Activated CD4-positive, alpha-beta T cell treated with anti-CD3 and anti-CD28 coated beads, Interleukin-2, amount 10 ng/mL, durations not matched to agents 24 days and 14 days (primary cell): ENCODE data around the gene SETD3. TPM values are rescaled to one million over a fixed set of nuclear protein-coding genes. Genes with fewer than 3 reads are reported as not detected.

ENCODE experiments used
- DNase-seq: peaks from one replicate; pipeline ENCODE4 v3.0.0; 2022
- H3K27ac Mint-ChIP-seq: one replicate; pipeline ENCODE4 v1.8.0; 2022; ENCODE audit warnings: mild to moderate bottlenecking, mixed read lengths
- H3K27me3 Mint-ChIP-seq: one replicate; pipeline ENCODE4 v1.8.0; 2022; ENCODE audit warnings: mixed read lengths
- H3K36me3 Mint-ChIP-seq: one replicate; pipeline ENCODE4 v1.8.0; 2022; ENCODE audit warnings: low read depth, mild to moderate bottlenecking, mixed read lengths
- H3K4me1 Mint-ChIP-seq: one replicate; pipeline ENCODE4 v1.8.0; 2021; ENCODE audit warnings: mixed read lengths
- H3K4me3 Mint-ChIP-seq: one replicate; pipeline ENCODE4 v1.8.0; 2022; ENCODE audit warnings: mild to moderate bottlenecking, moderate library complexity, mixed read lengths
- H3K9me3 Mint-ChIP-seq: one replicate; pipeline ENCODE4 v1.8.0; 2021; ENCODE audit warnings: mixed read lengths
- intact Hi-C: fragments of 100-400 bp; cut with micrococcal nuclease; formaldehyde crosslinking; loops from one replicate; pipeline ENCODE4 v1.15.1; 2023
- total RNA-seq: library from RNA; stranded (reverse); gene quantifications from 2 replicates; pipeline ENCODE4 v1.2.3, GENCODE V29; 2022

Gene SETD3
- total RNA-seq, 1 donor from 2014 or later: 57.9 TPM

- Mint-ChIP-seq H3K4me3 (no peak overlapping the region), H3K27ac (no peak overlapping the region), H3K4me1 (peaks cover 2% of the 10 kb centered on the region), H3K36me3 (no peaks in the 10 kb centered on the region), H3K27me3 (peaks cover 8% of the 10 kb centered on the region), H3K9me3 (no peaks in the 10 kb centered on the region)
- intact Hi-C loops: no loop called here
- DNase-seq: peak; percentile 69
Measured at GRCh38 chr14:99387880-99388279, 92.8 kb downstream of the SETD3 start.

- no peak for DNase-seq
- Mint-ChIP-seq H3K4me1 (peaks cover 2% of the 10 kb centered on the region), H3K9me3 (no peaks in the 10 kb centered on the region), H3K27me3 (peaks cover 8% of the 10 kb centered on the region), H3K4me3 (no peak overlapping the region), H3K36me3 (no peaks in the 10 kb centered on the region), H3K27ac (no peak overlapping the region)
- intact Hi-C loops: no loop called here
Measured at GRCh38 chr14:99384450-99385417, 95.9 kb downstream of the SETD3 start.

- intact Hi-C loops: no loop called here
- no peak for DNase-seq
- H3K4me3 Mint-ChIP-seq: no peak overlapping the region
- no peak overlapping the region for H3K27ac Mint-ChIP-seq
- H3K4me1 Mint-ChIP-seq: peaks cover 2% of the 10 kb centered on the region
- peaks cover 8% of the 10 kb centered on the region for H3K27me3 Mint-ChIP-seq
- no peaks in the 10 kb centered on the region for H3K9me3 Mint-ChIP-seq
- H3K36me3 Mint-ChIP-seq: no peaks in the 10 kb centered on the region
Measured at GRCh38 chr14:99383472-99384449, 96.9 kb downstream of the SETD3 start.

- H3K4me3 Mint-ChIP-seq: no peak overlapping the region
- no peaks in the 10 kb centered on the region for H3K36me3 Mint-ChIP-seq
- no peak for DNase-seq
- H3K27ac Mint-ChIP-seq: no peak overlapping the region
- no peaks in the 10 kb centered on the region for H3K9me3 Mint-ChIP-seq
- peaks cover 2% of the 10 kb centered on the region for H3K4me1 Mint-ChIP-seq
- intact Hi-C loops: no loop called here
- peaks cover 8% of the 10 kb centered on the region for H3K27me3 Mint-ChIP-seq
Measured at GRCh38 chr14:99382781-99383471, 97.7 kb downstream of the SETD3 start.

- Mint-ChIP-seq H3K27me3 (peaks cover 8% of the 10 kb centered on the region), H3K9me3 (no peaks in the 10 kb centered on the region), H3K27ac (no peak overlapping the region), H3K4me1 (peaks cover under 1% of the 10 kb centered on the region), H3K36me3 (no peaks in the 10 kb centered on the region), H3K4me3 (no peak overlapping the region)
- intact Hi-C loops: no loop called here
- no peak for DNase-seq
Measured at GRCh38 chr14:99382071-99382470, 98.6 kb downstream of the SETD3 start.

- intact Hi-C loops: no loop called here
- Mint-ChIP-seq H3K27me3 (peaks cover 8% of the 10 kb centered on the region), H3K27ac (no peak overlapping the region), H3K36me3 (no peaks in the 10 kb centered on the region), H3K4me3 (no peak overlapping the region), H3K9me3 (no peaks in the 10 kb centered on the region), H3K4me1 (no peaks in the 10 kb centered on the region)
- DNase-seq: no peak
Measured at GRCh38 chr14:99381688-99382060, 99.0 kb downstream of the SETD3 start.

GRCh38 chr14:99380991-99381687 is 99.5 kb downstream of the SETD3 start:
- Mint-ChIP-seq H3K9me3 (no peaks in the 10 kb centered on the region), H3K4me3 (no peak overlapping the region), H3K4me1 (no peaks in the 10 kb centered on the region), H3K27ac (no peak overlapping the region), H3K36me3 (no peaks in the 10 kb centered on the region), H3K27me3 (peaks cover 8% of the 10 kb centered on the region)
- intact Hi-C loops: no loop called here
- no peak for DNase-seq

- DNase-seq: no peak
- Mint-ChIP-seq H3K27ac (no peak overlapping the region), H3K4me1 (no peaks in the 10 kb centered on the region), H3K9me3 (no peaks in the 10 kb centered on the region), H3K27me3 (peaks cover 3% of the 10 kb centered on the region), H3K4me3 (no peak overlapping the region), H3K36me3 (no peaks in the 10 kb centered on the region)
- intact Hi-C loops: no loop called here
Measured at GRCh38 chr14:99380402-99380801, 100.3 kb downstream of the SETD3 start.

GRCh38 chr14:99378782-99379214 is 101.9 kb downstream of the SETD3 start:
- Mint-ChIP-seq H3K4me1 (no peaks in the 10 kb centered on the region), H3K27ac (no peak overlapping the region), H3K9me3 (no peaks in the 10 kb centered on the region), H3K36me3 (no peaks in the 10 kb centered on the region), H3K27me3 (peaks cover 2% of the 10 kb centered on the region), H3K4me3 (no peak overlapping the region)
- intact Hi-C loops: no loop called here
- no peak for DNase-seq

- Mint-ChIP-seq H3K9me3 (no peaks in the 10 kb centered on the region), H3K4me3 (no peak overlapping the region), H3K4me1 (no peaks in the 10 kb centered on the region), H3K27ac (no peak overlapping the region), H3K27me3 (peaks cover 9% of the 10 kb centered on the region), H3K36me3 (no peaks in the 10 kb centered on the region)
- intact Hi-C loops: no loop called here
- no peak for DNase-seq
Measured at GRCh38 chr14:99377951-99378350, 102.7 kb downstream of the SETD3 start.

GRCh38 chr14:99374964-99375363 is 105.7 kb downstream of the SETD3 start:
- intact Hi-C loops: no loop called here
- no peaks in the 10 kb centered on the region for H3K4me1 Mint-ChIP-seq
- H3K27me3 Mint-ChIP-seq: peaks cover 19% of the 10 kb centered on the region
- no peaks in the 10 kb centered on the region for H3K36me3 Mint-ChIP-seq
- no peak overlapping the region for H3K27ac Mint-ChIP-seq
- DNase-seq: no peak
- H3K4me3 Mint-ChIP-seq: no peak overlapping the region
- H3K9me3 Mint-ChIP-seq: no peaks in the 10 kb centered on the region

- no peaks in the 10 kb centered on the region for H3K9me3 Mint-ChIP-seq
- H3K27me3 Mint-ChIP-seq: peaks cover 1% of the 10 kb centered on the region
- H3K36me3 Mint-ChIP-seq: no peaks in the 10 kb centered on the region
Measured at GRCh38 chr14:99363616-99364290, 116.9 kb downstream of the SETD3 start.

GRCh38 chr14:99363051-99363450 is 117.6 kb downstream of the SETD3 start:
- H3K27ac Mint-ChIP-seq: no peak overlapping the region
- intact Hi-C loops: no loop called here
- no peaks in the 10 kb centered on the region for H3K36me3 Mint-ChIP-seq
- no peak for DNase-seq
- H3K27me3 Mint-ChIP-seq: peaks cover 1% of the 10 kb centered on the region
- no peaks in the 10 kb centered on the region for H3K4me1 Mint-ChIP-seq
- no peaks in the 10 kb centered on the region for H3K9me3 Mint-ChIP-seq
- H3K4me3 Mint-ChIP-seq: no peak overlapping the region

More at GRCh38 chr14:99363616-99364290, 116.9 kb downstream of the SETD3 start:
- no peaks in the 10 kb centered on the region for H3K4me1 Mint-ChIP-seq
- intact Hi-C loops: no loop called here
- no peak overlapping the region for H3K4me3 Mint-ChIP-seq
- H3K27ac Mint-ChIP-seq: no peak overlapping the region
- DNase-seq: no peak
